ENCODE measurements around the gene ACKR1. TPM values are rescaled to one million over a fixed set of nuclear protein-coding genes. Genes with fewer than 3 reads are reported as not detected.

ACKR1 gene
- total RNA-seq, 1 experiment from 2014 or later: not detected

- Histone ChIP-seq H3K27me3 (ENCODE audit: control insufficient read depth, insufficient read depth, low read length) (no peaks in the 10 kb centered on the region), H3K4me3 (ENCODE audit: low read depth in 2 of 2, low read length in 2 of 2) (no peak overlapping the region), H3K27ac (ENCODE audit: low read length) (no peak overlapping the region), H3K9me3 (ENCODE audit: control insufficient read depth, insufficient read depth, low read depth, low read length) (no peaks in the 10 kb centered on the region), H3K4me1 (ENCODE audit: control insufficient read depth, insufficient read depth, low read length) (no peaks in the 10 kb centered on the region), H3K36me3 (ENCODE audit: control insufficient read depth, insufficient read depth, low read length) (no peaks in the 10 kb centered on the region)
- no TSS peak for BruUV-seq (replicated peaks)
- ChIA-PET CTCF (no interaction called here), POLR2A (no interaction called here)
- intact Hi-C loops (cut with micrococcal nuclease; ENCODE audit: unreplicated experiment) (no loop called here), in situ Hi-C loops (cut with HindIII; ENCODE audit: low pct_unique_long_range_greater_than_20kb, low sequenced_read_pairs) (no loop called here)
- TF ChIP-seq REST (IDR thresholded peaks at IDR 0.05; ENCODE audit: insufficient read depth in 1 of 2, low read depth in 2 of 2, low read length in 1 of 2): no peak
- TF ChIP-seq POLR2AphosphoS5 (IDR thresholded peaks at IDR 0.05; ENCODE audit: low read depth, low read length): no peak
- TF ChIP-seq, protein P1, sequence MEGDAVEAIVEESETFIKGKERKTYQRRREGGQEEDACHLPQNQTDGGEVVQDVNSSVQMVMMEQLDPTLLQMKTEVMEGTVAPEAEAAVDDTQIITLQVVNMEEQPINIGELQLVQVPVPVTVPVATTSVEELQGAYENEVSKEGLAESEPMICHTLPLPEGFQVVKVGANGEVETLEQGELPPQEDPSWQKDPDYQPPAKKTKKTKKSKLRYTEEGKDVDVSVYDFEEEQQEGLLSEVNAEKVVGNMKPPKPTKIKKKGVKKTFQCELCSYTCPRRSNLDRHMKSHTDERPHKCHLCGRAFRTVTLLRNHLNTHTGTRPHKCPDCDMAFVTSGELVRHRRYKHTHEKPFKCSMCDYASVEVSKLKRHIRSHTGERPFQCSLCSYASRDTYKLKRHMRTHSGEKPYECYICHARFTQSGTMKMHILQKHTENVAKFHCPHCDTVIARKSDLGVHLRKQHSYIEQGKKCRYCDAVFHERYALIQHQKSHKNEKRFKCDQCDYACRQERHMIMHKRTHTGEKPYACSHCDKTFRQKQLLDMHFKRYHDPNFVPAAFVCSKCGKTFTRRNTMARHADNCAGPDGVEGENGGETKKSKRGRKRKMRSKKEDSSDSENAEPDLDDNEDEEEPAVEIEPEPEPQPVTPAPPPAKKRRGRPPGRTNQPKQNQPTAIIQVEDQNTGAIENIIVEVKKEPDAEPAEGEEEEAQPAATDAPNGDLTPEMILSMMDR (IDR thresholded peaks at IDR 0.05): no peak
- TF ChIP-seq SIN3A (IDR thresholded peaks at IDR 0.05; ENCODE audit: borderline replicate concordance, insufficient read depth, low read depth, low read length): no peak
- no peak for TF ChIP-seq TCF7L2 (IDR thresholded peaks at IDR 0.05; ENCODE audit: low read depth, low read length)
- ATAC-seq: no peak
- no peak for DNase-seq (ENCODE audit: low read depth, low spot score)
Measured at GRCh38 chr1:159223004-159223403, 18.3 kb downstream of the ACKR1 start.

DNA sequence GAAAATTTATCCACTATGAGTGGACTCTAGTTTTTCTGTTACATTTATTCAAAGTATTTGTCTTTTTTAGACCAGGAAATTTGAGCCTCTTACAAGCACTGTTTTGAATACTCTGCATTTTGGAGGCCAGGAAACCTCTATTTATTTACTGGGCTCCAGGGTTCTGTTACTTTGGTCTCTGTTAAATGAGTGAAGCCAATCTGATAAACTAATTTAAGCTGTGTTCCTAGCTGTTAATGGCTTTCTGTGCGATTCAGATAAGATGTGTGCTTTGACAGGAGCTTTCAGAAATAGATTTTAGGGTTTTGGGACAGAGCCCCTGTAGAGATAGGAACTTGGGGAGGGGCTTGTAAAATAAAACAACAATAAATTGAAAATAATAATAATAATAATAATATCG is 23.9 kb downstream of the ACKR1 start:
- Histone ChIP-seq H3K36me3 (ENCODE audit: control insufficient read depth, insufficient read depth, low read length) (no peaks in the 10 kb centered on the region), H3K9me3 (ENCODE audit: control insufficient read depth, insufficient read depth, low read depth, low read length) (no peaks in the 10 kb centered on the region), H3K4me3 (ENCODE audit: low read depth in 2 of 2, low read length in 2 of 2) (no peak overlapping the region), H3K4me1 (ENCODE audit: control insufficient read depth, insufficient read depth, low read length) (no peaks in the 10 kb centered on the region), H3K27me3 (ENCODE audit: control insufficient read depth, insufficient read depth, low read length) (no peaks in the 10 kb centered on the region), H3K27ac (ENCODE audit: low read length) (no peak overlapping the region)
- no peak for ATAC-seq
- in situ Hi-C loops (cut with HindIII; ENCODE audit: low pct_unique_long_range_greater_than_20kb, low sequenced_read_pairs): no loop called here
- DNase-seq (ENCODE audit: low read depth, low spot score): no peak
- no TSS peak for BruUV-seq (replicated peaks)
- TF ChIP-seq, protein P1 (IDR thresholded peaks at IDR 0.05): no peak
- TF ChIP-seq SIN3A (IDR thresholded peaks at IDR 0.05; ENCODE audit: borderline replicate concordance, insufficient read depth, low read depth, low read length): no peak
- intact Hi-C loops (cut with micrococcal nuclease; ENCODE audit: unreplicated experiment): no loop called here
- CTCF ChIA-PET: interaction anchor here (0.6 kb wide), 1 partner anchor 547 kb away, joined by 4 read pairs; no protein-coding TSS in a partner anchor
- POLR2A ChIA-PET: interaction anchor here (0.5 kb wide), 1 partner anchor 1238 kb away, joined by 10 read pairs; no protein-coding TSS in a partner anchor

Measured in Panc1 (cell line).